ENCODE results near the gene STX5.
"Not testable (repeated sequence)": the region's sequence is repeated elsewhere in the genome, so short reads cannot be mapped to it uniquely, and the experiment has no call there.

The STX5 gene

GRCh38 chr11:62786318-62787004, 45.4 kb downstream of the STX5 start:
- peak; percentile 70 to 78 for DNase-seq (ENCODE audit: low read depth in 2 of 2)

DNA sequence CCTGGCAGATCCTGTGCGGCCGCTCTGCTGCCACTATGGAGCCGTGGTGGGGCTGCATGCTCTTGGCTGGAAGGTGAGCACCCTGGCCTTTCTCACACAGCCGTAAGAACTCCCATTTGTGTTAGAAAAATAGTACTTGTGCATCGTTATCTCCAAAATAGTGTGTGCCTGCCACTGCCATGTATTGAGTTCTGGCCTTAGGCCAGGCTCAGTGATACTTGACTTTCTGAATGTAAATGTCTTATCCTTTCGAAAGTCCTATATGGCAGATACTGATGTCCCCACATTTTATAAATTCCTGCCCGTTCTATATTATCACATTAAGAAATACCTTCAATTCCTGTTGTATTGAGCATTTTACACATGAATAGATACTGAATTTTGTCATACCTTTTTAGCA, 49.1 kb downstream of the STX5 start:
- no peak for DNase-seq (ENCODE audit: low read depth in 2 of 2)

DNA sequence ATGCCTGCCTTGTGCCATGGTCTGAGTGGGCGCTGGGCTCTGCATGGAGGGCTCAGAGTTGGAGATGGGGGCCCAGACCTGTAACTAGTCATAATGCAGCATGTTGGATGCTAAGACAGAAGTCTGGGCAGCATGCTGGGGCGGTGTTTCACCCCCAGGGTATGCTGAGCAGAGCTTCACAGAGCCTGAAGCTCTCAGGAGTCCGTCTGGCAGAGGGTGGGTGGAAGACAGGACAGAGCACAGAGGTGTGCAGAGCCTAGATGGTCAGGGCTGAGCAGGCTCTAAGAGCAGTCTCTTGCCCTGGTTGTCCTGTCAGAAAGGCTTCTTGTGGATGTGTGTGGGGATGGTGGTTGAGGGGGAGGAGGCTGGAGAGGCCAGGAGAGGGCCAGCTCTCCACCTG, 53.4 kb downstream of the STX5 start:
- DNase-seq (ENCODE audit: low read depth in 2 of 2): no peak

GRCh38 chr11:62777389-62777788, 54.5 kb downstream of the STX5 start:
- DNase-seq (ENCODE audit: low read depth in 2 of 2): no peak

DNA sequence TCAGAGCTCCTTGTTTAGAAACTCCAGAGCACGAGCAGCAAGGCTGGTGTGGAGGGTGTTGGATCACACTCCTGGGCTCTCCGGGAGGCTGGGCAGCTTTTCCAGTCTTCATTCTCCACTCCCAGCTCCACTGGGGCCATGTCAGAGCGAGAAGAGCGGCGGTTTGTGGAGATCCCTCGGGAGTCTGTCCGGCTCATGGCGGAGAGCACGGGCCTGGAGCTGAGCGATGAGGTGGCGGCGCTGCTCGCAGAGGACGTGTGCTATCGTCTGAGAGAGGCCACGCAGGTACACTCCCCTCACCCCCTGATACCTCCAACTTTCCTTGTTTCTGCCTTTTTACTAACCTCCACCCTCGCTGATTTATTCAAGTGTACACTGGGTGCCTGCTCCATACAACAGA, 56.2 kb downstream of the STX5 start:
- no peak for DNase-seq (ENCODE audit: low read depth in 2 of 2)

DNA sequence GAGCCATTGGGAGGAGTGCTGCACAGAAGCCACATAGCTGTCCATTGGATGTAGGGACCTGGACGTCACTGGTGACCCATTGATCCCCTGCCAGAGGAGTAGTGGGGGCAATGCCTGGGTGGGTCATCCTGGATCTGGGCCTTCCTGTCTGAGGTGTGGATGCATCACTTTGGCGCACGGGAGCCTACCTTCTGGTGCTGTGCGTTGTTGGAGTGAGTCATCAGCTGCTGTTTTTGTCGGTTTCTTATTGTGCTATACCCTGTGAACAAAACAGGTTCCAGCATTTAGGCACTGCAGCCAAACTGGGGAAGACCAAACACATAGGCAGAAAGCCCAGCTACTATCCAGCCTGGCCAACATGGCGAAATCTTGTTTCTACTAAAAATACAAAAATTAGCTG, 57.4 kb downstream of the STX5 start:
- no peak for DNase-seq (ENCODE audit: low read depth in 2 of 2)

- DNase-seq (ENCODE audit: low read depth in 2 of 2): peak; percentile 89 to 94
Observed at GRCh38 chr11:62771144-62772021, 60.5 kb downstream of the STX5 start, which contains the start of gene TAF6L. TSS of gene TAF6L (plus strand) at chr11:62771396. CDS start at chr11:62775784, 4,388 bp downstream.

- no peak for DNase-seq (ENCODE audit: low read depth in 2 of 2)
Observed at GRCh38 chr11:62770778-62771143, 61.1 kb downstream of the STX5 start.

DNA sequence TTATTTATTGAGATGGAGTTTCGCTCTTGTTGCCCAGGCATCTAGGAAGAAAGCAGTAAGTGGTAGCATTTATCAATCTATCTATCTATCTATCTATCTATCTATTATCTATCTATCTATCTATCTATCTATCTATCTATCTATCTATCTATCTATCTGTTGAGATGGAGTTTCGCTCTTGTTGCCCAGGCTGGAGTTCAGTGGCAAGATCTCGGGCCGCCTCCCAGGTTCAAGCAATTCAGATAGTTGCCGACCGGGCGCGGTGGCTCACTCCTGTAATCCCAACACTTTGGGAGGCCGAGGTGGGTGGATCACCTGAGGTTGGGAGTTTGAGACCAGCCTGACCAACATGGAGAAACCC, 71.0 kb downstream of the STX5 start:
- not testable (repeated sequence) for DNase-seq (ENCODE audit: low read depth in 2 of 2)

GRCh38 chr11:62757846-62758788, 73.7 kb downstream of the STX5 start:
- DNase-seq (ENCODE audit: low read depth in 2 of 2): no peak
